ENCODE data around the gene RAPH1. TPM values are rescaled to one million over a fixed set of nuclear protein-coding genes. Genes with fewer than 3 reads are reported as not detected.
"Not testable (repeated sequence)": the region's sequence is repeated elsewhere in the genome, so short reads cannot be mapped to it uniquely, and the experiment has no call there.

Gene RAPH1
- total and polyA plus RNA-seq, 8 donors = 2.3 to 19.2 (median 10.4) TPM

GRCh38 chr2:203394519-203395227 is 140.4 kb downstream of the RAPH1 start:
- TF ChIP-seq, protein P1, sequence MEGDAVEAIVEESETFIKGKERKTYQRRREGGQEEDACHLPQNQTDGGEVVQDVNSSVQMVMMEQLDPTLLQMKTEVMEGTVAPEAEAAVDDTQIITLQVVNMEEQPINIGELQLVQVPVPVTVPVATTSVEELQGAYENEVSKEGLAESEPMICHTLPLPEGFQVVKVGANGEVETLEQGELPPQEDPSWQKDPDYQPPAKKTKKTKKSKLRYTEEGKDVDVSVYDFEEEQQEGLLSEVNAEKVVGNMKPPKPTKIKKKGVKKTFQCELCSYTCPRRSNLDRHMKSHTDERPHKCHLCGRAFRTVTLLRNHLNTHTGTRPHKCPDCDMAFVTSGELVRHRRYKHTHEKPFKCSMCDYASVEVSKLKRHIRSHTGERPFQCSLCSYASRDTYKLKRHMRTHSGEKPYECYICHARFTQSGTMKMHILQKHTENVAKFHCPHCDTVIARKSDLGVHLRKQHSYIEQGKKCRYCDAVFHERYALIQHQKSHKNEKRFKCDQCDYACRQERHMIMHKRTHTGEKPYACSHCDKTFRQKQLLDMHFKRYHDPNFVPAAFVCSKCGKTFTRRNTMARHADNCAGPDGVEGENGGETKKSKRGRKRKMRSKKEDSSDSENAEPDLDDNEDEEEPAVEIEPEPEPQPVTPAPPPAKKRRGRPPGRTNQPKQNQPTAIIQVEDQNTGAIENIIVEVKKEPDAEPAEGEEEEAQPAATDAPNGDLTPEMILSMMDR (IDR thresholded peaks at IDR 0.05) = no peak
- DNase-seq (no peak), FAIRE-seq (peak; percentile 34), ATAC-seq (no peak)
- no peaks in the 10 kb centered on the region for H3K27me3 ChIP-seq
- H3K4me1 ChIP-seq = no peaks in the 10 kb centered on the region
- no peak overlapping the region for H3K4me3 ChIP-seq
- WGBS, 2 donors = 93 to 94% methylated on average over 9 of the region's 9 CpGs
- no peaks in the 10 kb centered on the region for H3K36me3 ChIP-seq
- intact Hi-C loops (cut with DNase I) = no loop called here
- no peaks in the 10 kb centered on the region for H3K9me3 ChIP-seq
- H3K27ac ChIP-seq = no peak overlapping the region

DNA sequence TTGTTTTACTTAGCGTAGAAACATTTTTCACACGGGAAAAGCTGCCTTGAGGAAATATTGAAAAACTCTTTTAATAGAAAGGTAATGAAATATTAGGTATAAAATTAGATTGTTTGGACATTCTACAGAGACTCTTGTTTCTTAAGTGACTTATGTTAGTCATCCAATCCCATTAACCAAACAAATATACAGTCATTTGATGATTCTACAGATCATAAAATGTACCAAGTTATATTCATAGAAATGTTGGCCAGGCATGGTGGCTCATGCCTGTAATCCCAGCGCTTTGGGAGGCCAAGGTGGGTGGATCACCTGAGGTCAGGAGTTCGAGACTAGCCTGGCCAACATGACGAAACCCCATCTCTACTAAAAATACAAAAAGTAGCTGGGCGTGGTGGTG is 146.9 kb downstream of the RAPH1 start:
- FAIRE-seq; H3K36me3 ChIP-seq; H3K4me3 ChIP-seq; H3K27me3 ChIP-seq; H3K9me3 ChIP-seq; ATAC-seq; intact Hi-C loops (cut with DNase I); H3K27ac ChIP-seq; H3K4me1 ChIP-seq; DNase-seq: not testable (repeated sequence)
- 88 to 95% methylated on average over 6 of the region's 6 CpGs for WGBS, 2 donors

GRCh38 chr2:203383038-203383437 is 152.1 kb downstream of the RAPH1 start:
- Histone ChIP-seq H3K4me1 (no peaks in the 10 kb centered on the region), H3K36me3 (no peaks in the 10 kb centered on the region), H3K27me3 (no peaks in the 10 kb centered on the region), H3K4me3 (no peak overlapping the region), H3K27ac (no peak overlapping the region), H3K9me3 (no peaks in the 10 kb centered on the region)
- FAIRE-seq = no peak
- intact Hi-C loops (cut with DNase I) = no loop called here
- WGBS, 2 donors = 40 to 54% methylated on average over 1 of the region's 1 CpG
- no peak for ATAC-seq
- TF ChIP-seq, protein P1 (IDR thresholded peaks at IDR 0.05) = no peak
- DNase-seq = no peak

GRCh38 chr2:203379156-203379555 is 155.9 kb downstream of the RAPH1 start:
- H3K9me3 ChIP-seq = no peaks in the 10 kb centered on the region
- ATAC-seq = no peak
- H3K27me3 ChIP-seq = no peaks in the 10 kb centered on the region
- no peak for DNase-seq
- WGBS, 2 donors = 98 to 99% methylated on average over 3 of the region's 3 CpGs
- no peak overlapping the region for H3K27ac ChIP-seq
- H3K4me3 ChIP-seq = no peak overlapping the region
- intact Hi-C loops (cut with DNase I) = no loop called here
- FAIRE-seq = no peak
- no peaks in the 10 kb centered on the region for H3K4me1 ChIP-seq
- no peaks in the 10 kb centered on the region for H3K36me3 ChIP-seq
- TF ChIP-seq, protein P1 (IDR thresholded peaks at IDR 0.05) = no peak

- intact Hi-C loops (cut with DNase I) = no loop called here
- Histone ChIP-seq H3K4me1 (no peaks in the 10 kb centered on the region), H3K9me3 (no peaks in the 10 kb centered on the region), H3K36me3 (no peaks in the 10 kb centered on the region), H3K27ac (no peak overlapping the region), H3K4me3 (no peak overlapping the region), H3K27me3 (no peaks in the 10 kb centered on the region)
- ATAC-seq = no peak
- FAIRE-seq = no peak
- TF ChIP-seq, protein P1 (IDR thresholded peaks at IDR 0.05) = no peak
- DNase-seq = no peak
Observed at GRCh38 chr2:203376173-203376572, 158.9 kb downstream of the RAPH1 start.

GRCh38 chr2:203372706-203373105 is 162.4 kb downstream of the RAPH1 start:
- H3K36me3 ChIP-seq; H3K4me3 ChIP-seq; ATAC-seq; H3K9me3 ChIP-seq; FAIRE-seq; H3K4me1 ChIP-seq; H3K27me3 ChIP-seq; H3K27ac ChIP-seq; intact Hi-C loops (cut with DNase I); DNase-seq: not testable (repeated sequence)
- 94 to 100% methylated on average over 7 to 28 of the region's 31 CpGs for WGBS, 2 donors
